HEK293T (cell line): ENCODE results near the gene CHAF1B.

Source experiments
- ARNT ChIP-seq: fragments of 450-650 bp; IDR thresholded peaks from 2 replicates; pipeline ENCODE4 v1.6.1; 2017; ENCODE audit warnings: mild to moderate bottlenecking
- BHLHE40 ChIP-seq: fragments of 450-650 bp; IDR thresholded peaks from 2 replicates; pipeline ENCODE4 v1.6.1; 2016; ENCODE audit warnings: mild to moderate bottlenecking, moderate library complexity, borderline replicate concordance
- CTBP1 ChIP-seq: fragments of 450-650 bp; IDR thresholded peaks from 2 replicates; pipeline ENCODE4 v1.6.1; 2016; ENCODE audit warnings: borderline replicate concordance
- ELF4 ChIP-seq: fragments of 450-650 bp; IDR thresholded peaks from 2 replicates; pipeline ENCODE4 v1.6.1; 2017; ENCODE audit warnings: antibody characterized with exemption
- FOXK2 ChIP-seq: fragments of 450-650 bp; IDR thresholded peaks from 2 replicates; pipeline ENCODE4 v1.6.1; 2016; ENCODE audit warnings: mild to moderate bottlenecking
- HDGF ChIP-seq: fragments of 450-650 bp; IDR thresholded peaks from 2 replicates; pipeline ENCODE4 v1.6.1; 2017; ENCODE audit warnings: antibody characterized with exemption, borderline replicate concordance
- L3MBTL2 ChIP-seq: fragments of 450-650 bp; conservative IDR thresholded peaks from 2 replicates; pipeline ENCODE4 v1.6.1; 2016; ENCODE audit warnings: mild to moderate bottlenecking
- SP1 ChIP-seq: fragments of 450-650 bp; IDR thresholded peaks from 2 replicates; pipeline ENCODE4 v1.6.1; 2017
- SUZ12 ChIP-seq: fragments of 450-650 bp; IDR thresholded peaks from 2 replicates; pipeline ENCODE4 v1.6.1; 2016; ENCODE audit warnings: mild to moderate bottlenecking
- ZNF384 ChIP-seq: fragments of 450-650 bp; IDR thresholded peaks from 2 replicates; pipeline ENCODE4 v1.6.1; 2016

GRCh38 chr21:36344931-36345330 is 40.3 kb upstream of the CHAF1B start:
- no peak for TF ChIP-seq ZNF384
- no peak for TF ChIP-seq ARNT
- TF ChIP-seq SUZ12: no peak
- no peak for TF ChIP-seq ELF4
- TF ChIP-seq BHLHE40: no peak
- TF ChIP-seq CTBP1: no peak
- TF ChIP-seq SP1: no peak
- no peak for TF ChIP-seq HDGF
- TF ChIP-seq L3MBTL2: no peak
- no peak for TF ChIP-seq FOXK2
